ENCODE measurements around the gene OR51F2.

Gene OR51F2

DNA sequence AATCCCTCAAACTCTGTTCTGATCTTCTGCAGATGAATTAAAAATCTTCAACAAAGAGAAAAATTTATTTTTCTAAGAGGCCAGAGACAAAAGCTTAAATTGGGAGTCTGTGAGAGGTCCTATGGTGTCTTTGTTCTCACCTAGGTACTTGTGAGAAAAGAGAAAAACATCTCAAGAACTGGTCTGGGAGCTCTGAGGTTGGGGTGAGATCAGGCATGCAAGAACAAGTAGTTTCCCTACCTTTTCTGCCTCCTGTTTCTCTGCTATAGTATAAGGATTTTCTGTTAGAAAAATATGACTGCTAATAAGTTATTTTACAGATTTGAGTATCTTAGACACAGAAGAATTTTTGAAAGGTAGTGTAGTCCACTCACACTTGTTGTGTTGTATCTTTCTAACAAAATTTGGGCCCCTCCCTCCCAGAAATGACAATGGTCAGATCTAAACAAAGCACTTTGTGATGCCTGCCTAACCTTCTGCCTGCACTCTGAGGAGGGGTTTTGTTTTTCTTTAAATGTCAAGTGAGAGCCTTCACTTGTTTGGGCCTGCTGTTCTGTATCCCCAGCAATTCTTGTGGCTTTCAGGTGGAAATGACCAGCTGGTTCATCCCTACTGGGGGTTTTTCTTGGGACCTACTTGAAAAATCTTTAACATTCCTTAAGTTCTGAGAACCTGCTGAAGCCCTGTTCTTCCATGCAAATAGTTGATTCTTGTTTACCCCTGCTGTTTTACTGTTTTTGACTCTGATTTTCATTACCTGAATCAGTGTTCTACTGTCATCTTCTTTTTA lies 41.5 kb downstream of the OR51F2 start:
- TF ChIP-seq, protein P1, sequence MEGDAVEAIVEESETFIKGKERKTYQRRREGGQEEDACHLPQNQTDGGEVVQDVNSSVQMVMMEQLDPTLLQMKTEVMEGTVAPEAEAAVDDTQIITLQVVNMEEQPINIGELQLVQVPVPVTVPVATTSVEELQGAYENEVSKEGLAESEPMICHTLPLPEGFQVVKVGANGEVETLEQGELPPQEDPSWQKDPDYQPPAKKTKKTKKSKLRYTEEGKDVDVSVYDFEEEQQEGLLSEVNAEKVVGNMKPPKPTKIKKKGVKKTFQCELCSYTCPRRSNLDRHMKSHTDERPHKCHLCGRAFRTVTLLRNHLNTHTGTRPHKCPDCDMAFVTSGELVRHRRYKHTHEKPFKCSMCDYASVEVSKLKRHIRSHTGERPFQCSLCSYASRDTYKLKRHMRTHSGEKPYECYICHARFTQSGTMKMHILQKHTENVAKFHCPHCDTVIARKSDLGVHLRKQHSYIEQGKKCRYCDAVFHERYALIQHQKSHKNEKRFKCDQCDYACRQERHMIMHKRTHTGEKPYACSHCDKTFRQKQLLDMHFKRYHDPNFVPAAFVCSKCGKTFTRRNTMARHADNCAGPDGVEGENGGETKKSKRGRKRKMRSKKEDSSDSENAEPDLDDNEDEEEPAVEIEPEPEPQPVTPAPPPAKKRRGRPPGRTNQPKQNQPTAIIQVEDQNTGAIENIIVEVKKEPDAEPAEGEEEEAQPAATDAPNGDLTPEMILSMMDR (IDR thresholded peaks at IDR 0.05; ENCODE audit: poor library complexity, severe bottlenecking), result no peak
- Histone ChIP-seq H3K36me3 (ENCODE audit: low read depth) (no peaks in the 10 kb centered on the region), H3K9me3 (ENCODE audit: severe bottlenecking) (no peaks in the 10 kb centered on the region), H3K4me1 (ENCODE audit: insufficient read depth, poor library complexity, severe bottlenecking) (no peaks in the 10 kb centered on the region), H3K4me3 (ENCODE audit: severe bottlenecking) (no peak overlapping the region), H3K27me3 (ENCODE audit: insufficient read depth, poor library complexity, severe bottlenecking) (no peaks in the 10 kb centered on the region), H3K27ac (ENCODE audit: poor library complexity, severe bottlenecking) (no peak overlapping the region)
- ATAC-seq (ENCODE audit: low read depth) (no peak), DNase-seq (ENCODE audit: low spot score) (no peak)

DNA sequence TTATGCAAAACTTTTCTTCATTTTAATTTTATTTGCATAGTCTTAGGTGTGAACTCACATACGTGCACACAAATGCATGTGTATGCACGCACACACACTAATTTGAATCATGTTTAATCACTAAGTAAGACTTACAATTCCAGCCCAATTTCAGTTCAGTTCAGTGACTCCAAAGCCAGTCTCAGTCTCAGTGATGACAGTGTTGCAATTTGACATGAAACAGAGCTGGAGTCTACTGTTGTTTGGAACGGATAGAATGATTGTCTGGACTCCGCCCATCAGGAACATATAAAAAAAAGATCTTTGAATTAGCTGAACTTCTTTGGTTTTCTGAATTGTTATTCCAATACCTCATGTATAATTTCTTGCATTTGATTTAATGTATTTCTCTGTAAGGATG lies 42.8 kb downstream of the OR51F2 start:
- DNase-seq (ENCODE audit: low spot score), result no peak
- no peak overlapping the region for H3K27ac ChIP-seq (ENCODE audit: poor library complexity, severe bottlenecking)
- H3K9me3 ChIP-seq (ENCODE audit: severe bottlenecking), result no peaks in the 10 kb centered on the region
- H3K27me3 ChIP-seq (ENCODE audit: insufficient read depth, poor library complexity, severe bottlenecking), result no peaks in the 10 kb centered on the region
- no peak for ATAC-seq (ENCODE audit: low read depth)
- H3K4me1 ChIP-seq (ENCODE audit: insufficient read depth, poor library complexity, severe bottlenecking), result no peaks in the 10 kb centered on the region
- TF ChIP-seq, protein P1 (IDR thresholded peaks at IDR 0.05; ENCODE audit: poor library complexity, severe bottlenecking), result no peak
- no peak overlapping the region for H3K4me3 ChIP-seq (ENCODE audit: severe bottlenecking)
- H3K36me3 ChIP-seq (ENCODE audit: low read depth), result no peaks in the 10 kb centered on the region

DNA sequence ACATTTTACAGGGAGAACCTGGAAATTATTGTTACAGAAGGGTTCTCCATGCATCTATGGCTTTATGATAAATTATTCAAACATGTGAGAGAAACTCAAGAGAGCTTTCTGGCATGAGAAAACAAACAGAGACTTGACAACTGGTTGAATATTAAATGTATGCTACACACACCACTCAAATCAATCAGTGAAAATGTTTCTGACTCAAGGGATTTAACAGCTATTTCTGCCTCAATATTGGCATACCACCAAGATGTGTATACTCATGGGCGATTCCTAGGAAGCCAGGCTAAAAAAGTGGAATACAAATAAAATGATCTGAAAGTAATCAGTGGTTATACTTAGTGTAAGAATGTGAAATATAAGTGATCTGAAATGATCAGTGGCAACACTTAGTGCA lies 44.7 kb downstream of the OR51F2 start:
- Histone ChIP-seq H3K4me1 (ENCODE audit: insufficient read depth, poor library complexity, severe bottlenecking) (no peaks in the 10 kb centered on the region), H3K27me3 (ENCODE audit: insufficient read depth, poor library complexity, severe bottlenecking) (no peaks in the 10 kb centered on the region), H3K4me3 (ENCODE audit: severe bottlenecking) (no peak overlapping the region), H3K9me3 (ENCODE audit: severe bottlenecking) (no peaks in the 10 kb centered on the region), H3K27ac (ENCODE audit: poor library complexity, severe bottlenecking) (no peak overlapping the region), H3K36me3 (ENCODE audit: low read depth) (no peaks in the 10 kb centered on the region)
- ATAC-seq (ENCODE audit: low read depth) (no peak), DNase-seq (ENCODE audit: low spot score) (no peak)
- TF ChIP-seq, protein P1 (IDR thresholded peaks at IDR 0.05; ENCODE audit: poor library complexity, severe bottlenecking), result no peak

All from RWPE2 (cell line).